GM10266 (cell line): ENCODE measurements around the gene KDM4B.

Experiments
- DNase-seq: peaks from one replicate; pipeline ENCODE4 v3.0.0; 2012; ENCODE audit errors: extremely low spot score
- CTCF ChIP-seq: IDR thresholded peaks from 2 replicates; pipeline ENCODE4 v1.5.1; 2012; ENCODE audit warnings: mild to moderate bottlenecking, low read depth; ENCODE audit not compliant: control insufficient read depth, insufficient read depth; ENCODE audit errors: missing control alignments

Gene KDM4B

GRCh38 chr19:5076440-5077208 is 107.7 kb downstream of the KDM4B start:
- no peak for DNase-seq
- TF ChIP-seq CTCF: no peak

GRCh38 chr19:5077209-5077515 is 108.2 kb downstream of the KDM4B start:
- TF ChIP-seq CTCF: no peak
- no peak for DNase-seq

GRCh38 chr19:5078182-5078581 is 109.3 kb downstream of the KDM4B start:
- DNase-seq: no peak
- no peak for TF ChIP-seq CTCF

GRCh38 chr19:5078666-5079065 is 109.8 kb downstream of the KDM4B start:
- no peak for TF ChIP-seq CTCF
- DNase-seq: no peak

GRCh38 chr19:5079071-5079774 is 110.3 kb downstream of the KDM4B start:
- TF ChIP-seq CTCF: no peak
- no peak for DNase-seq

- no peak for DNase-seq
- TF ChIP-seq CTCF: no peak
Observed at GRCh38 chr19:5080030-5080654, 111.2 kb downstream of the KDM4B start.

GRCh38 chr19:5080809-5081208 is 111.9 kb downstream of the KDM4B start:
- no peak for DNase-seq
- TF ChIP-seq CTCF: no peak
